Astrocyte of the spinal cord (primary cell): ENCODE results near the gene PPP1R18.

Experiments
- DNase-seq: peaks from one replicate; pipeline ENCODE4 v3.0.0; 2011; ENCODE audit warnings: low read depth, low spot score
- H3K4me3 ChIP-seq: 2 replicates; pipeline ENCODE4 v1.5.1; 2011; ENCODE audit warnings: low read depth, mild to moderate bottlenecking, low read length, moderate library complexity
- in situ Hi-C: cut with HindIII; loops from 2 replicates; pipeline ENCODE4 v1.10.0; 2017; ENCODE audit warnings: low sequenced_read_pairs
- TF ChIP-seq, protein P1 (sequence below): IDR thresholded peaks from 2 replicates; pipeline ENCODE4 v1.5.1; 2012; ENCODE audit warnings: low read depth, mild to moderate bottlenecking, low read length, inconsistent platforms

PPP1R18 gene

DNA sequence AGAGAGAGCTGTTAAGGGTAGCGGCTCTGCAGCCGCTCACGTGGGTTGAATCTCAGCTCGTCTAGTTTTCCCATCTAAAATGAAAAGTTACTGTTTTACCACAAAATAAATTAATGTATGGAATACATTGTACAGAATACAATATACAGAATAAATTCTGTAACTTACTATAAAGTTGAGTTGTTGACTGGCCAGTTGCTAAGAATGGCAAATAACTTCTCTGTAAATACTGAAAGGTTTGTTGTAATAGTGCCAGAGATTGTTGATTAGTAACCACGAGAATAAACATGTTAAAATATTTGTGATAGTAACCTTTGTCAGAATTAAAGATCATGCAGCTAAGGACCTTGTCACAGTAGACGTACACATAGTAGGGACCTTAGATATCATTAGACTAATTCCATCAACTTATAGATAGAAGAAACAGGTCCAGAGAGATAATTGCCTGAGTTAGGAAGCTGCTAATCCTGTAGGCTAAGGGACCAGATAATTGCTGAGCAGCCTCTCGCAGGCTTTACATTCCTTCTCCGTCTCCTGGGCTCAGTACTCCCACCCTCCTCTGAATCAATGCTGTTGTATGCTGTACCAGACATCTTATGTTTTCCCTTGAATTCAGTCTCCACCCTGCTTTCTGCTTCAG lies 4.9 kb upstream of the PPP1R18 start:
- H3K4me3 ChIP-seq: peak overlapping the region; percentile 77
- TF ChIP-seq, protein P1, sequence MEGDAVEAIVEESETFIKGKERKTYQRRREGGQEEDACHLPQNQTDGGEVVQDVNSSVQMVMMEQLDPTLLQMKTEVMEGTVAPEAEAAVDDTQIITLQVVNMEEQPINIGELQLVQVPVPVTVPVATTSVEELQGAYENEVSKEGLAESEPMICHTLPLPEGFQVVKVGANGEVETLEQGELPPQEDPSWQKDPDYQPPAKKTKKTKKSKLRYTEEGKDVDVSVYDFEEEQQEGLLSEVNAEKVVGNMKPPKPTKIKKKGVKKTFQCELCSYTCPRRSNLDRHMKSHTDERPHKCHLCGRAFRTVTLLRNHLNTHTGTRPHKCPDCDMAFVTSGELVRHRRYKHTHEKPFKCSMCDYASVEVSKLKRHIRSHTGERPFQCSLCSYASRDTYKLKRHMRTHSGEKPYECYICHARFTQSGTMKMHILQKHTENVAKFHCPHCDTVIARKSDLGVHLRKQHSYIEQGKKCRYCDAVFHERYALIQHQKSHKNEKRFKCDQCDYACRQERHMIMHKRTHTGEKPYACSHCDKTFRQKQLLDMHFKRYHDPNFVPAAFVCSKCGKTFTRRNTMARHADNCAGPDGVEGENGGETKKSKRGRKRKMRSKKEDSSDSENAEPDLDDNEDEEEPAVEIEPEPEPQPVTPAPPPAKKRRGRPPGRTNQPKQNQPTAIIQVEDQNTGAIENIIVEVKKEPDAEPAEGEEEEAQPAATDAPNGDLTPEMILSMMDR: no peak
- DNase-seq: no peak
- in situ Hi-C loops: no loop called here

DNA sequence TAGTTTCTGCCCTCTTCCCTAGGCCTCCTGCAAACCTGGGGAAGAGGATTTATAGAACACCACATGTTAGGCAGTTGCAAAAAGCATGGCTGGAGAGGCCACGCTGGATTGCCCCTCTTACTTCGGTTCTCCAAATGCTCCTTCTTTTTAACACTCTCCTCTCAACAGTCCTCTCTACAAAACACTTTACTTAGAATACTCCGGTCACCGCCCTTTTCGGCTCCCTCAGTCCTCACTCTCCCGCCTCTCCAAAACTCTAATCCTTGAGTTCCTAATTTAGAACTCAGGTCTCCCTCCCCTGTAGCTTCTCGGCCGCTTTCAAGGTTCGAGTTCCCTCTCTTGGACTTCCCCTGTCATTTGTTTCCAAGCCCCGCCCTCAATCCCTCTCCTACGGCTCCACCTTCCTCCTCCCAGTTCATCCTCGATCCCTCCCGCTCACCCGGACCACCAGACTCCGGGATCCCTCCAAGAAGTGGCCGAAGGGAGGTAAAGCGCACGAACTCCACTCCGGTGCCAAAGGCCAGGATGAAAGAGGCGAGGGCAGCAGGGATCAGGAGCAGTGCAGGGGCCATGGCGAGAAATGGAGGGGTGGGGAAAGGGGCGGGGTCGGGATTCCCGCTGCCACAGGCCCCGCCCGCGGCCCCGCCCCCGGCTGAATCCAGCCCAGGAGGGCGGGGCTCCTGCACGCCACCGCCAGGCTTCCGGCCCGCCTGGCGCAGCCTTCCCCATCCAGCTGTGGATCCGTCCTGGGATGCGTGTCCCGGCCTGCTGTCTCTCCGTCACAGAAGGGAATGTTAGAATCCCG lies 4.2 kb upstream of the PPP1R18 start, which contains the start of gene NRM:
TSS of gene NRM (minus strand) at position 582 of the 805 bp plus-strand sequence. CDS start at position 572, 10 bp downstream.
- in situ Hi-C loops: no loop called here
- peak; percentile 84 for DNase-seq
- TF ChIP-seq, protein P1: no peak
- peak within 1 kb of the TSS; percentile 77 for H3K4me3 ChIP-seq

DNA sequence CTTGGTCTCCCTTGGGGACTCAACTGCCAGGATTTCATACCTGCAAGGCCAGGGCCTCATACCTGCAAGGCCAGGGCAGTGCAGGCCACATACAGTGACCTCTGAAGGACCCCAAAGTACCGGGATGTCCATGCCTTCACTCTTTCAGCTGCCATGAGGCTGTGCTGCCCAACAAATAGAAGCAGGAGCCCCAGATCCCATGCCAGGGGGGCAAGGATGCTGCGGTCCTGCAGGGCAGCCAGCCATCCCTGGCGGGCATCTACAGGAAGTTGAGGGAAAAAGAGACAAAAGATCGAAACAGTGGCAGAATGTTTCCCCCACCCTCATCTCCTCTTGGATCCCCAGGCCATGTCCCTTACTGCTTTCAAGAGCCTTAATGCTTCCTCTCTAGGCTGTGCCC lies 3.5 kb upstream of the PPP1R18 start:
- peak overlapping the region; percentile 77 for H3K4me3 ChIP-seq
- DNase-seq: no peak
- TF ChIP-seq, protein P1: no peak
- in situ Hi-C loops: no loop called here

DNA sequence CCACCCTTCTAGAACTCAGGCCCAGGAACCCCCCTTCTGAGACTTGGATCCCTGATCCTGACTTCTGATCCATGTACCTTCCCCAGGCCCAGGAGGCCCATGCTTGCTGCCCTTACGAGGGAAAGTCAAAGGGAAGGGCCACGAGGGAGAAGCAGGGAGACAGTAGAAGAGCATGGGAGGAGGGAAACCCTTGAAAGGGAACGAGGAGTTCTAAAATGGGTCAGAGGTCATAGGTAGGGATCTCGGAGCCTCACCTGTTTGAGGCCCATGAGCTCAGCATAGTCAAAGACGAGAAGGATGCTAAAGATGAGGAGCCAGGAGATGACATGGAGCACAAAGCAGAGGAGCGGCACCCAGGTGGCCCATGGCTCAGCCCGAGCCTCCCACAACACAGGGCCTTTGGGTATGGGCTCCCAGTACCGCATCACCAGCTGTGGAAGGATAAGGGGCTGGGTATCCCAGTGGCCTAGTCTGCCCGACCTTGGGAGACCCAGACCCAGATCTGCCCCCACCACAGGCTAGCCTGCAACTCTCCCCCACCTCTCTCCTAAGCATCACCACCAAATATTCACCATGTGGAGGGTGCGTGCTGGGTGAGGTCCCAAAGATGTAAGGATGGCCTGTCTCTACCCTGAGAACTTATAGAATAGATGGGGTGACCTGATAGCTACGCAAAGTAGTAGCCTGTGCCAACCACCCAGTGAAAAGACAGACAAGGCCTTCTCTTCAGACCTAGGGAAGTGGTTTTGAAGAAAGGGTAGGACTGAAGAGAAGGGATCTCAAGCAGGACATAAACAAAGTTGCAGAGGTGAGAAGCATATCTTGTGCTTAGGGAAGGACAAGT lies 2.8 kb upstream of the PPP1R18 start:
- no peak for DNase-seq
- TF ChIP-seq, protein P1: no peak
- in situ Hi-C loops: no loop called here
- H3K4me3 ChIP-seq: no peak overlapping the region

DNA sequence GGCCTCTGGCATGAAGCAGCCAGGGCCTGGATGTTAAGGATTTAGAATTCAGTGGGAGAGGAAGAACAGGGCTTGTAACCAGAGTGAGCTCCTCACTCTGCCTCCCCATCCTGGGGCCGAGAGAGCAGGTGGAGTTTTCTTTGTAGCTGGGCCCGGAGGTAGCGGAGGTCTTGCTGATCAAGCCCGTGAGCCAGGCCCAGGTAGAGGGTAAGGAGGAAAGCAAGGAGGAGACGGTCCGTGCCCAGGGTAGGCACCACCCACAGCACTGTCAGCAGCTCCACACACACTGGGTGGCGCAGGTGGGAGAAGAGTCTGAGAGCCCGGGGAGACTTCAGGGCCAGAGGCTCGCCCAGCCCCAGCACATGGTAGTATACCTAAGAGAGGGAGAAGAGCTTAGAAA lies 2.1 kb upstream of the PPP1R18 start:
- peak overlapping the region; percentile 87 for H3K4me3 ChIP-seq
- in situ Hi-C loops: no loop called here
- DNase-seq: no peak
- TF ChIP-seq, protein P1: no peak
